ENCODE results near the gene TANGO2. TPM values are rescaled to one million over a fixed set of nuclear protein-coding genes. Genes with fewer than 3 reads are reported as not detected.

Gene TANGO2
- total and polyA plus RNA-seq, 5 donors from 2014 or later = 39.5 to 48.4 (median 43.2) TPM

GRCh38 chr22:20107951-20108756 is 87.2 kb downstream of the TANGO2 start:
- H3K36me3 Mint-ChIP-seq = peaks cover 15% of the 10 kb centered on the region
- no peak overlapping the region for H3K27ac ChIP-seq (ENCODE audit: insufficient read depth, low read length, poor library complexity, severe bottlenecking)
- no peak for ATAC-seq (ENCODE audit: low read depth in 2 of 2)

GRCh38 chr22:20108757-20109230 is 87.9 kb downstream of the TANGO2 start:
- no peaks in the 10 kb centered on the region for H3K27me3 Mint-ChIP-seq
- H3K4me1 Mint-ChIP-seq = peaks cover 0 to 13% (median 6%) of the 10 kb centered on the region in 4 donors
- peaks cover 11% of the 10 kb centered on the region for H3K36me3 Mint-ChIP-seq
- no peaks in the 10 kb centered on the region for H3K9me3 Mint-ChIP-seq
- Histone ChIP-seq H3K27me3 (ENCODE audit: control insufficient read depth, insufficient read depth, low read length) (no peaks in the 10 kb centered on the region), H3K4me3 (ENCODE audit: low read depth, low read length) (no peak overlapping the region), H3K27ac (ENCODE audit: insufficient read depth, low read length, poor library complexity, severe bottlenecking) (no peak overlapping the region), H3K9me3 (ENCODE audit: control insufficient read depth in 2 of 2, low read length in 2 of 2) (no peaks in the 10 kb centered on the region), H3K36me3 (ENCODE audit: control insufficient read depth, insufficient read depth, low read length) (peaks cover 54% of the 10 kb centered on the region), H3K4me1 (ENCODE audit: control insufficient read depth, insufficient read depth, low read length, poor library complexity, severe bottlenecking) (peaks cover 12% of the 10 kb centered on the region)
- DNase-seq (no peak), ATAC-seq (ENCODE audit: low read depth in 2 of 2) (no peak)
- H3K4me3 Mint-ChIP-seq = no peak overlapping the region
- peak overlapping the region in 1 of 3 donors; percentile 69 for H3K27ac Mint-ChIP-seq

More at GRCh38 chr22:20107951-20108756, 87.2 kb downstream of the TANGO2 start:
- Histone ChIP-seq H3K9me3 (ENCODE audit: control insufficient read depth in 2 of 2, low read length in 2 of 2) (no peaks in the 10 kb centered on the region), H3K4me1 (ENCODE audit: control insufficient read depth, insufficient read depth, low read length, poor library complexity, severe bottlenecking) (peaks cover 8% of the 10 kb centered on the region), H3K27me3 (ENCODE audit: control insufficient read depth, insufficient read depth, low read length) (no peaks in the 10 kb centered on the region), H3K4me3 (ENCODE audit: low read depth, low read length) (no peak overlapping the region), H3K36me3 (ENCODE audit: control insufficient read depth, insufficient read depth, low read length) (peaks cover 51% of the 10 kb centered on the region)
- no peak overlapping the region for H3K4me3 Mint-ChIP-seq
- H3K27ac Mint-ChIP-seq = peak overlapping the region in 2 of 3 donors; percentile 69 to 71
- no peak for DNase-seq
- H3K4me1 Mint-ChIP-seq = peaks cover 0 to 18% (median 9%) of the 10 kb centered on the region in 4 donors
- no peaks in the 10 kb centered on the region for H3K9me3 Mint-ChIP-seq
- no peaks in the 10 kb centered on the region for H3K27me3 Mint-ChIP-seq

GRCh38 chr22:20109411-20110358 is 88.8 kb downstream of the TANGO2 start:
- H3K4me3 Mint-ChIP-seq = no peak overlapping the region
- Histone ChIP-seq H3K27me3 (ENCODE audit: control insufficient read depth, insufficient read depth, low read length) (no peaks in the 10 kb centered on the region), H3K27ac (ENCODE audit: insufficient read depth, low read length, poor library complexity, severe bottlenecking) (no peak overlapping the region), H3K4me1 (ENCODE audit: control insufficient read depth, insufficient read depth, low read length, poor library complexity, severe bottlenecking) (peaks cover 17% of the 10 kb centered on the region), H3K36me3 (ENCODE audit: control insufficient read depth, insufficient read depth, low read length) (peaks cover 56% of the 10 kb centered on the region), H3K4me3 (ENCODE audit: low read depth, low read length) (no peak overlapping the region), H3K9me3 (ENCODE audit: control insufficient read depth in 2 of 2, low read length in 2 of 2) (no peaks in the 10 kb centered on the region)
- H3K9me3 Mint-ChIP-seq = no peaks in the 10 kb centered on the region
- peak overlapping the region in 2 of 3 donors; percentile 52 to 63 for H3K27ac Mint-ChIP-seq
- no peak for ATAC-seq (ENCODE audit: low read depth in 2 of 2)
- H3K27me3 Mint-ChIP-seq = no peaks in the 10 kb centered on the region
- peaks cover 11% of the 10 kb centered on the region for H3K36me3 Mint-ChIP-seq
- no peak for DNase-seq
- peaks cover 0 to 17% (median 8%) of the 10 kb centered on the region in 4 donors for H3K4me1 Mint-ChIP-seq

- H3K4me3 ChIP-seq (ENCODE audit: low read depth, low read length) = no peak overlapping the region
- Mint-ChIP-seq H3K4me3 (no peak overlapping the region), H3K36me3 (peaks cover 15% of the 10 kb centered on the region), H3K27ac (peak overlapping the region; percentile 37 to 69 (median 52)), H3K9me3 (no peaks in the 10 kb centered on the region), H3K27me3 (no peaks in the 10 kb centered on the region), H3K4me1 (peaks cover 0 to 23% (median 12%) of the 10 kb centered on the region in 4 donors)
- peaks cover 21% of the 10 kb centered on the region for H3K4me1 ChIP-seq (ENCODE audit: control insufficient read depth, insufficient read depth, low read length, poor library complexity, severe bottlenecking)
- peaks cover 51% of the 10 kb centered on the region for H3K36me3 ChIP-seq (ENCODE audit: control insufficient read depth, insufficient read depth, low read length)
- no peak for ATAC-seq (ENCODE audit: low read depth in 2 of 2)
- no peaks in the 10 kb centered on the region for H3K9me3 ChIP-seq (ENCODE audit: control insufficient read depth in 2 of 2, low read length in 2 of 2)
- peak overlapping the region; percentile 52 for H3K27ac ChIP-seq (ENCODE audit: insufficient read depth, low read length, poor library complexity, severe bottlenecking)
- no peak for DNase-seq
- no peaks in the 10 kb centered on the region for H3K27me3 ChIP-seq (ENCODE audit: control insufficient read depth, insufficient read depth, low read length)
These were observed 89.6 kb downstream of the TANGO2 start for GRCh38 chr22:20110359-20110985.

- H3K4me3 Mint-ChIP-seq = peak overlapping the region in 1 of 4 donors; percentile 67
- Histone ChIP-seq H3K27me3 (ENCODE audit: control insufficient read depth, insufficient read depth, low read length) (no peaks in the 10 kb centered on the region), H3K36me3 (ENCODE audit: control insufficient read depth, insufficient read depth, low read length) (peaks cover 45% of the 10 kb centered on the region), H3K4me3 (ENCODE audit: low read depth, low read length) (no peak overlapping the region), H3K9me3 (ENCODE audit: control insufficient read depth in 2 of 2, low read length in 2 of 2) (no peaks in the 10 kb centered on the region), H3K27ac (ENCODE audit: insufficient read depth, low read length, poor library complexity, severe bottlenecking) (peak overlapping the region; percentile 52), H3K4me1 (ENCODE audit: control insufficient read depth, insufficient read depth, low read length, poor library complexity, severe bottlenecking) (peaks cover 28% of the 10 kb centered on the region)
- H3K36me3 Mint-ChIP-seq = peaks cover 15% of the 10 kb centered on the region
- no peaks in the 10 kb centered on the region for H3K9me3 Mint-ChIP-seq
- ATAC-seq (ENCODE audit: low read depth in 2 of 2) = peak; percentile 62 to 64
- no peaks in the 10 kb centered on the region for H3K27me3 Mint-ChIP-seq
- DNase-seq = peak; percentile 24 to 71 (median 45)
- H3K27ac Mint-ChIP-seq = peak overlapping the region; percentile 52 to 69 (median 65)
- H3K4me1 Mint-ChIP-seq = peaks cover 0 to 24% (median 13%) of the 10 kb centered on the region in 4 donors
These were observed 90.3 kb downstream of the TANGO2 start for GRCh38 chr22:20111045-20111688.

GRCh38 chr22:20111689-20112622 is 91.0 kb downstream of the TANGO2 start:
- H3K36me3 ChIP-seq (ENCODE audit: control insufficient read depth, insufficient read depth, low read length) = peaks cover 37% of the 10 kb centered on the region
- H3K27me3 ChIP-seq (ENCODE audit: control insufficient read depth, insufficient read depth, low read length) = no peaks in the 10 kb centered on the region
- peaks cover 35% of the 10 kb centered on the region for H3K4me1 ChIP-seq (ENCODE audit: control insufficient read depth, insufficient read depth, low read length, poor library complexity, severe bottlenecking)
- peaks cover 0 to 27% (median 14%) of the 10 kb centered on the region in 4 donors for H3K4me1 Mint-ChIP-seq
- H3K9me3 ChIP-seq (ENCODE audit: control insufficient read depth in 2 of 2, low read length in 2 of 2) = no peaks in the 10 kb centered on the region
- H3K4me3 ChIP-seq (ENCODE audit: low read depth, low read length) = no peak overlapping the region
- no peaks in the 10 kb centered on the region for H3K27me3 Mint-ChIP-seq
- H3K9me3 Mint-ChIP-seq = no peaks in the 10 kb centered on the region
- DNase-seq (no peak), ATAC-seq (ENCODE audit: low read depth in 2 of 2) (no peak)
- H3K27ac ChIP-seq (ENCODE audit: insufficient read depth, low read length, poor library complexity, severe bottlenecking) = peak overlapping the region; percentile 52
- H3K4me3 Mint-ChIP-seq = peak overlapping the region in 3 of 4 donors; percentile 13 to 67 (median 52)
- peak overlapping the region in 2 of 3 donors; percentile 20 to 76 for H3K27ac Mint-ChIP-seq
- H3K36me3 Mint-ChIP-seq = peaks cover 15% of the 10 kb centered on the region
